Cardiac septum (tissue), 1 donor: Measurements from ENCODE around the gene HIGD2B. TPM values are rescaled to one million over a fixed set of nuclear protein-coding genes. Genes with fewer than 3 reads are reported as not detected.
"Not testable (repeated sequence)": the region's sequence is repeated elsewhere in the genome, so short reads cannot be mapped to it uniquely, and the experiment has no call there.

ENCODE experiments used
- DNase-seq: peaks from one replicate; pipeline ENCODE4 v3.0.0-alpha.2; 2020; ENCODE audit warnings: low spot score
- intact Hi-C: fragments of 100-400 bp; cut with DNase I; formaldehyde crosslinking; loops from one replicate; pipeline ENCODE4 v1.14.0; 2022
- total RNA-seq: library from RNA; stranded (reverse); fragmentation: NEBNext Ultra II Directional; extraction: Animal tissue kit (Norgen Biotek cat#: 25700); gene quantifications from one replicate; pipeline ENCODE4 v1.2.1, GENCODE V29; 2021
- donor health status: DM: no; HTN: no; CAD: no.

Gene HIGD2B
- total RNA-seq, 1 donor from 2014 or later = not detected

DNA sequence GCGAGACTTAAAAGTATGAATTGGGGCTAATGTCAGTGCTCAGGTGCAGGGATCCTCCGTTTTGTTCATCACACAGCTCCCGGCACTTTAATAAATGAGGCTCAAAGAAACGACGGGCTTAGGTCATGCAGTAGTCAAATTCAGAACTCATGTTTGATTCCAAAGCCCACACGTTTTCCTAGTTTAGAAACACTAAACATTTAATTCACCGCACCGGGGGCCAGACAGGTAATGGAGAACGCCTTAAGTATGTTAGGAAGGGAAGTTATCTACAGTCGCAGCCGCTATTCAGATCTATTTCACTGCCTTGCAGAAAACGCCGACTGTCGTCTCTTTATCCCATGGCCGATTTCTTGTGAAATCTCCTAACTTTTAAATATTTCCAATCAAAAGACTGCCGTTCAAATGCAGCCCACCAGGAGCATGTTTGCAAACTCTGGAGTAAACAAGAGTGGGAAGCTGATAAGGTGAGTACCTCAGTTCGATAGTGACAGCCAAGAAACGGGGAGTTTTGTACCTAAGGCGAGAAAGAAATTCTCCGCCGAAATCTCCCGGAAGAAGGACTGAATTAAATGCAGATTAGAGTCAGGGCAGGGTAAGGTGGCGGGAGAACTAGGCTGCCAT lies 569 bp downstream of the HIGD2B start:
- intact Hi-C loops = loop anchor here (10.0 kb wide), 1 partner anchor 211 kb away; the partner anchor contains the start of gene ARIH1
- no peak for DNase-seq

GRCh38 chr15:72682772-72683171 lies 3.2 kb downstream of the HIGD2B start:
- no peak for DNase-seq
- intact Hi-C loops = loop anchor here (10.0 kb wide), 1 partner anchor 208 kb away; the partner anchor contains the start of gene ARIH1

DNA sequence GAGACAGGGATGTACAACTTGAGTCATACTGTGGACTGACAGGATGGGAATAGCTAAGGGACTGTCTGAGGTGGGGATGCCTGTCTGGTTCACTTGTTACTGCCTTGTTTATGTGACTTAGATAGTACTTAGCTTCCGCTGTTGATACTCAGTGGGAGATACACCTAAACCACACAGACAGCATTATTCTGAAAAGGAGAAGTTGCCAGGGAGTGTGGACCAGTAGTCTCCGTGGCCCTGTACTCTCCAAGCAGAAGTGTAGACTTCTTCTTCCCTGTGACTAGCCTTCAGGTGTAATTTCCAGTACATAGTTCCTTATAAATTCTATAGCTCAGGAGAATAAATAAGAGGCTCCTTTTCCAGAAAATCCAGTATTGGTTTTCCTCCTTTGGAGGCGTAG lies 5.1 kb downstream of the HIGD2B start:
- DNase-seq = no peak
- intact Hi-C loops = loop anchor here (10.0 kb wide), 1 partner anchor 206 kb away; the partner anchor contains the start of gene ARIH1

DNA sequence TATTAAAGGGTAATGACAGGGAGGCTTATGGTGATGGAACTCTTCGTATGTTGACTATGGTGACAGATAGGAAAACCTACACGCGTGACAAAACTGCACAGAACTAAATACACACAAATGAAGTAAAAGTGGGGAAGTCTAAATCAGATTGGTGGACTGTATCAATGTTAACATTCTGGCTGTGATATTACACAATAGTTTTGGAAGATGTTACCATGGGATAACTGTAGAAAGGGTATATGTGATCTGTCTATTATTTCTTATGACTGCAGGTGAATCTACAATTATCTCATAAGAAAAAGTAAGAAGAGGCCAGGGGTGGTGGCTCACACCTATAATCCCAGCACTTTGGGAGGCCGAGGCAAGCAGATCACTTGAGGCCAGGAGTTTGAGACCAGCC lies 9.1 kb downstream of the HIGD2B start:
- DNase-seq = no peak
- intact Hi-C loops = no loop called here

GRCh38 chr15:72671525-72671924 lies 14.5 kb downstream of the HIGD2B start:
- no peak for DNase-seq
- intact Hi-C loops = no loop called here

DNA sequence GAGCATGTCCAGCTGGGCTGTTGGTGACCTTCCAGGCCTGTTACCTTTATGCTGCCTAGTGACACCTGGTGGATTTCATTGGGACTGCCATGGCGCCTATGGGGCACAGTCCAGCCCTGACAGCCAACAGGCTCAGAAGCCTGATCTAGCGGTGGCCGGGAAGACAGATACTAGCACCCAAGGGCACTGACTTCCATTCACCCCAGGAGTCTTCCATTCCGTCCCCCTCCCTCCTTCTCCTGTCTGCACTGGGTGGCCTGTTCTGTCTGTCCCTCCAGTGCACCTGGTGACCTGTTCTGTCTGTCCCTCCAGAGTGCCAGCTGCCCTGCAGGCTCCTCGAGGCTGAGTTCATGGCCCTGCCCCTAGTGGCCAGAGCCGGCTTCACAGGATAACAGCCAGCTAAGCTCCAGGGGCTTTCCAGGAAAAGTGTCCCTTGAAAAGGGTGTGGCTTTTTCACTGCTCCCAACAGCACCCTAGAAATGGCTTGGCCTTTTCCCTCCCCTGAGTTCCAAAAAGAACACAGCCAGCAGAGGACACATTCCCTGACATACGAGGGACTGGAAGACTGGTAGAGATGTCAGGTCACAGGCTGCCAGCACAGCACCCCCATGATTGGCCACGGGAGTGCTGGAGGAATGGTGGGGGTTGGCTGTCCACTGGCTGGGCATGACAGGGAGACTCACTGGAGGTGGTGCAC lies 15.2 kb downstream of the HIGD2B start:
- peak; percentile 92 for DNase-seq
- intact Hi-C loops = not testable (repeated sequence)

- intact Hi-C loops = not testable (repeated sequence)
Measured at GRCh38 chr15:72669803-72670202, 16.2 kb downstream of the HIGD2B start.

DNA sequence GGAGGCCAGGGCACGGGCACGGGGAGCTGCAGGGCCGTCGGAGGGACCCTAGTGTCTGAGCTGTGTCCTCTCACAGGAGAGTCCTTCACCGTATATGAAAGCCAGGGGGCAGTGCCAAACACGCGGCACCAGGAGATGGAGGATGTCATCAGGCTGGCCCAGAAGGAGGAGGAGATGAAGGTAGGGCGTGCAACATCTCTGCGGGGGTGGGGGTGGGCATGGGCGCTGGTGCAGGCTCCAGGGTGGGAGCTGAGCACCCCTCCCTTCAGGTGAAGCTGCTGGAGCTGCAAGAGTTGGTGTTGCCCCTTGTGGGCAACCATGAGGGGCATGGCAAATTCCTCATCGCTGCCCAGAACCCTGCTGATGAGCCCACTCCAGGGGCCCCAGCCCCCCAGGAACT lies 20.3 kb downstream of the HIGD2B start:
- intact Hi-C loops, DNase-seq: not testable (repeated sequence)

More at GRCh38 chr15:72669803-72670202, 16.2 kb downstream of the HIGD2B start:
- not testable (repeated sequence) for DNase-seq

- DNase-seq, intact Hi-C loops: not testable (repeated sequence)
Measured at GRCh38 chr15:72663931-72664330, 22.1 kb downstream of the HIGD2B start.

GRCh38 chr15:72661081-72661480 lies 24.9 kb downstream of the HIGD2B start:
- peak; percentile 64 for DNase-seq
- intact Hi-C loops = not testable (repeated sequence)

GRCh38 chr15:72656014-72656413 lies 30.0 kb downstream of the HIGD2B start:
- intact Hi-C loops, DNase-seq: not testable (repeated sequence)

DNA sequence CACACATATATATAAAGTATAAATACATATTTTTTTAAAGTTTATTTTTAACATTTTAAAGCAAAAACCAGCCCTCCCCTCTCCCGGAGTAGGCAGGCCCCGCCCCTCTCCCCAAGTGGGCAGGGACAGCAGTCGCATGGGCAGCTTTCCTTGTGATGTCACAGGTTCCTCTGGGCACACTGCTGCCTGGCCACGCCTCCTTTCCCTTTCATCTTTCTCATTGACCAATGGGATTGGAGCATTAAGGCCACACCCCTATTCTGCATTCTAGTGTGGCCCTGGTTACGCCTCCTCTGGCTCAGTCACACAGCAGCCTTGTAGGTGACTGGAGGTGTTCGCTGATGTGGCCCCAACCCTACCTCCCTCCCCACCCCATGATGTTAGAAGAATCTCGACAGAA lies 31.6 kb downstream of the HIGD2B start, which contains the start of gene GOLGA6B:
TSS of gene GOLGA6B (plus strand) at position 301 of the 400 bp plus-strand sequence. CDS start at position 342, 41 bp downstream.
- intact Hi-C loops, DNase-seq: not testable (repeated sequence)

DNA sequence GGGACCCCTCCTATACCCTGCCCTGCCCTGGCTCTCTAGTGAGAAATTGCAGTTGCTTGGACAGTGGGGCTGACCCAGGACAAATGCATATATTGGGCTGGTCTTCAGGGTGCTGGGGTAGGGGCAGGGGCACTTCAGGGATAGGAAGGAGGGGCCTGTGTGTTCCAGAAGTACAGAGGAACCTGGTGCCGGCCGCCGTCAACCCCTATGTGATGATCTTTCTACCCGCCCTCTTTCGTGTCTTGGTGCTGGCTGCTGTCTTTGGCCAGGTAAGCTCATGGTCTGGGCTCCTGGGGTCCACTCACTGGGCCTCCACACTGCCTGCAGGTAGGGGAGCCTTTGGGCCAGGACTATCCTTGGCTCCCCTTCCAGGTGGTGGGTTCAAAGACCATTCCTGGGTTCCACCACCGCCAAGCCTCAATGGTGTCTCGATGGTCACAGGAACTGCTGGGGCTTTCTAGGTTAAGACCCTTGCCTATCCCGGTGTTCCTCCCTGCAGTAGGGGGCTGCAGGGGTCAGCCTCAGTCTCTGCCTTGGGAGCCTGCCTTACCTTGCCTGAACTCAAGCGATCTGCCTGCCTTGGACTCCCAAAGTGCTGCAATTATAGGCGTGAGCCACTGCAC lies 37.2 kb downstream of the HIGD2B start:
- DNase-seq = peak; percentile 39
- intact Hi-C loops = not testable (repeated sequence)

DNA sequence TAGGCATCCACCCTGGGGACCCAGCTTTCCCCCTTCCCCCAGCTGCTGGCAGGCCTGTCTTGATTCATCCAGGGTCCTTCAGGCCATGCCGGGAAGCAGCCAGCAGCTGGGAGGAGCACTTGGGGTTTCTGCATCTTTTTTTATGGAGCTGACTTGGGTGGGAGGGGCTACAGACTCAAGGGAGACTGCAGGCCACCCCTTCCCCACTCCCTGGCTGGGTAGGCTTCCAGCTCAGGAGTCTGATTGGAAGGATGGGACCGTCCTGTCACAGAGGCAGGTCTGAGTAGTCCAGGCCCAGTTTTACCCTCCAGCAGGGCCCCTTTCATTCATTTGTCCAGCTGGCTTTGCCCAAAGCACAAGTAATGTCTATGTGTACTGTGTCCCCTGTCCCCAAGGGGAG lies 43.7 kb downstream of the HIGD2B start:
- DNase-seq, intact Hi-C loops: not testable (repeated sequence)

- DNase-seq, intact Hi-C loops: not testable (repeated sequence)
Measured at GRCh38 chr15:72639759-72640483, 46.1 kb downstream of the HIGD2B start.

- DNase-seq = peak; percentile 87
- intact Hi-C loops = not testable (repeated sequence)
Measured at GRCh38 chr15:72636519-72637282, 49.3 kb downstream of the HIGD2B start.

DNA sequence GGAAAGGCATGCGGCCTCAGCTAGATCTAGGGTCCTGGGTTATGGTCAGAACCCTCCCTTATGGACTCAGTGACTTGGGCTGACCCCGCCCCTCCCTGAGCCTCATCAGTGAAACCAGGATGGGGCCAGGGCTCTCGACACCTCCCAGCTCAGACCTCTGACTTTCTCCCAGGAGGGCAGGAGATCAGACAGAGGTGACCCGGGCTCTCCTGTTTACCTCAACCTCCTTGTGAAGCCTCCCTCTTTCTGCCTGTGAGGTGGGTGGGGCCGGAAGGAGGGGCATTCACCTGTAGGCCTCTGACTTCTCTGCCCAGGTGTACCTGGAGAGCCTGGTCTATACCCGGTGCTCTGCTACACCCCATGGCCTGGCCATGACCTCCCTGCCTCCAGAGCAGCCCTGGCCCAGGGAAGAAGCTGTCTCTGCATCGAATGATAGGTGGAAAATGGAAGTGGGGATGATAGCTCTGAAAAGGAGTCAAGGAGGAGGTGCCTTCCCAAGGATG lies 56.9 kb downstream of the HIGD2B start:
- peak; percentile 43 for DNase-seq
- intact Hi-C loops = not testable (repeated sequence)

- DNase-seq = peak; percentile 41
- intact Hi-C loops = not testable (repeated sequence)
Measured at GRCh38 chr15:72628249-72629067, 57.5 kb downstream of the HIGD2B start.
